SIG-M5 (cell line): ENCODE results near the gene GRB10.

ENCODE experiments used
- DNase-seq: peaks from one replicate; lab custom pipeline; 2025; lab: John Stamatoyannopoulos, UW

GRB10 gene

GRCh38 chr7:50688226-50688590 lies 94.5 kb downstream of the GRB10 start:
- no peak for DNase-seq

DNA sequence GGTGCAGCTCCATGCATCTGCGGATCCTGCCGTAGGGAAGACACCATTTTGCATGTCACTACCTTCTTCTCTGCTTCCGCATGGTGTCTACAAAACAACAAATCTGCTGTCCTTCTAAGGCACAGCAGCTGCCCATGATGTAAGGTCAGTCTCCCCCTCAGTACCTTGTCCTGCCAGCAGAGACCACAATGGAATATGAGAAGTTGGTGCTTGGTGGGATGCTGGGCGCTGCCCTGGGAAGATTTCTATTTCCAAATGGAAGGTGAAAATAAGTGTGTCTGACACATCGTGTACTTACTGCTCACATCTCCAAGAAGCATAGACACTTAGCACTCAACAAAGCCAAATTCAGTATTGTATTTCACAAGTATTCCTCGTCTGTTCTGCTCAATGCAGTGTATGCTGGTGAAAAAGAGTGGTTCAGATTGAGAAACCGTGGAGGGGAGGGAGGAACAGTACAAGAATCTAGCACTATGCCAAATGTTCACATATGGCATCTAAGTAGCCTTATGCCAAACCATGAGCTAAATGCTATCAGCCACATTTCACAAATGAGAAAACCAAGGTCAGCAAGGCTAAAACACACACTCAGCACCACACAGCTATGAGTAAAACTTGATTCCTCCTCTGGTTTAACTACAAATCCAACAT lies 95.0 kb downstream of the GRB10 start:
- no peak for DNase-seq

- no peak for DNase-seq
Observed at GRCh38 chr7:50687096-50687495, 95.6 kb downstream of the GRB10 start.

GRCh38 chr7:50685135-50686065 lies 97.3 kb downstream of the GRB10 start:
- DNase-seq: no peak

- no peak for DNase-seq
Observed at GRCh38 chr7:50684713-50685075, 98.0 kb downstream of the GRB10 start.

DNA sequence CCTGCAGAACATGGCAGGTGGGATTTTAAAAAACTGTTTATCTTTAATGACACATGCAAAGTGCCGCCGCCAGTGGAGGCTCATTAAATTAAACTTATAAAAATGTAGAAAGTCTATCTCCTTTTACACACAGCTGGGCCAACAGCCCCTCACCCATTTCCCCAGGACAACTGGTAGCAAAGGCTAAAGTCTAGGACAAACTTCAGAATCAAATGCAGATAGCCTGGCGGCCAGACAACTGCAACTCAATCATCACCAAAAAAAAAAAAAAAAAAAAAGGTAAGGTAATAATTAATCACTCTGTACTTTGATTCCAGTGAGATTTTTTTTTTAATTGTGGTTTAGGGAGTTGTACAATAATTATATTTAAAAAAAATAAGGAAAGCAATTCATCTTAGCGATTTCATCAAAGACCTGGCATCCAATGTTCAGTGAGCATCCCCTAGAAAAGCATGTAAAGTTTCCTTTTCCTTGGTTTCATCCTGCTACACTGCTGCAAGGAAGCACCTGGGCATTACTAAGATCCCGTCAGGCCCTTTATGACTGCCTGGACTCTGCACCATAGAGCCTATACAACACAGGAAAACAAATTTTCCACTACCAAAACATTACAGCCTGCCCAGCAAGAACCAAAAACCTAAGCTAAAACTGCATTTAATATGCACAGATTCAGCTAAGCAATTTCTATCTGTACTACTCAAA lies 98.5 kb downstream of the GRB10 start:
- no peak for DNase-seq

DNA sequence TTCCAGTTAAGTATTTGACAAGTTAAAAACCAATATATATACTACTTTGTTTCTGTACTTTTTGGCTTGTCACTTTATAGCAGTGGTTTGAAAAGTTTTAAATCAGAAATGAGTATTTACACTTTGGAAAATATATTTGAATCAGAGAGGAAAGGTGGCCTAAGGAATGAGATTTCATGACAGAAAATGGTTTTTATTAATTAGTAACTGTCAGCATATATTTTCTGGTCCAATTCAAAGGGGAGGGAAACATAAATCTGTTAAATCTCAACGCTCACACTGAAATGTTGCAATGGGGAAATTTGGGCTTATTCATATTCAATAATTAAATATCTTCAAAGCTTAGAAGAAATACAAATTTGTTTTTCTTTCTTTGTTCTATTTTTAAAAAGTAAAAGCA lies 100.1 kb downstream of the GRB10 start:
- DNase-seq: no peak

DNA sequence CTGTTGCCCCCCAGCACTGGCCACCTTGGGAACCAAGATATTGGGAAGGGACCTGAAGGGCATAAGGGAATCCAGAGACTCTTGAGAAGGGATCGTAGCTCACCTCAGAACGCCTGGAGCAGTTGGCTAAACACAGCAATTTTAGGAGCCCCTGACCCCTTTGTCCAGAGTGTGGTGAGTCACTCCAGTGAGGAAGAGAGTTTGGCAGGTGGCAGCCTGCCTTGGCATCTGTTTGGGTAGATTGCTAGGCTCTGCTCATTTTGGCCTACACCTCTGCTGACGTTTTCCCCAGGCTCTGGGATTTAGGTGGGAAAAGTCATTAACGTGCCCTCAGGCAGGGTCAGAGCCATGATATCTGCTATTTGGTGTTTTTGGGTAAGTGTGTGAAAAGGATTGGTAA lies 100.6 kb downstream of the GRB10 start:
- no peak for DNase-seq

GRCh38 chr7:50681432-50682045 lies 101.2 kb downstream of the GRB10 start:
- no peak for DNase-seq

DNA sequence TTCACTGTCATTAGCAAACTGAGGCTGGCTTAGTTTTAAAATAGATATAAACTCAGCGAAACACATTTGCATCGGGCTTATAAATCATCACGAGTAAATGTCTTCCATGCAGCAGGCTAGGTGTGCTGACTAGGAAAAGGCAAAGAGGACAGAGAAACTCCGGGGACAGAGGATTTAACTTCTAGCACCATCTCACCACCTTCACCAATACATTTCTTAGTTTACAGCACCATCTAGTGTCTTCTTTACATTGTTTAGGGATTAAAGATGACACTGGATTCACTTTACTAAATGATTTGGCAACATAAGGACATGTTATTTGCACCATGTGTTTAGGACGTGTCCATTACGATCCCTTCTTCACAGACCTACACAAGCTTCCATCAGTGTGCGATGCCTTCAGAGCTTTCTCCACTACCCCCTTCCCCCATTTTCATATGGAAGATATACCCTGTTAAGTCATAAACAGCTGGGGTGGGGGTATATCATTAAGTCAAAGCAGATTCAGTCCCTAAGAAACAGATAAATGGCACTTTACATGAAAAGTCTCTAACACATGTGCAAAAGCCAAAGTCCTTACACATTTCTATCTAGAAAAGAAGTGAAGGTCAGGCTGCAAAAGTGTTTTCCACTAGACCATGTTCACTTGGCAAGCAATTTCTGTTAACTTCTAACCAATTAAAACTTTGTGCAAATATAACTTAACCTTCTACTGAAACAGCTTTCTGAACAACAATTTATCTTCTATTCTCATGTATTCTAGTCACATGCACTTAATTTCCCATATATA lies 103.3 kb downstream of the GRB10 start:
- no peak for DNase-seq

DNA sequence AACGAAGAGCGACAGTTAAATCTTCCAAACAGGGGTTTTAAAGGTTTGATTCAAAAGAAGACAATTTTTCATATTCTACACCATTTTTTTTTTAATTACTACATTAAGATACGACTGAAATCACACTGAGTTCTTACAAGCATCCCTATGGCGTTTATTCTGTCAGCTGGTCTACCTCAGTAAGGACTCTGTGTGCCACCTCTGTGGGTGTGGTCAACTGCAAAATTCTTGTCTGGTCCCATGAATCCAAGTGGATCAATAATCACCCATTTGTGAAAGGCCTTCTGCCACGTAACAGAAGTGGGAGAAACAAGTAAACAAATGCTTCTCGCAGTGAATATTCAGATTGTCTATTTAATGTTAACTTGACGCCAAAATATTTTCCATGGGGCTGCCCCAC lies 104.1 kb downstream of the GRB10 start:
- no peak for DNase-seq

DNA sequence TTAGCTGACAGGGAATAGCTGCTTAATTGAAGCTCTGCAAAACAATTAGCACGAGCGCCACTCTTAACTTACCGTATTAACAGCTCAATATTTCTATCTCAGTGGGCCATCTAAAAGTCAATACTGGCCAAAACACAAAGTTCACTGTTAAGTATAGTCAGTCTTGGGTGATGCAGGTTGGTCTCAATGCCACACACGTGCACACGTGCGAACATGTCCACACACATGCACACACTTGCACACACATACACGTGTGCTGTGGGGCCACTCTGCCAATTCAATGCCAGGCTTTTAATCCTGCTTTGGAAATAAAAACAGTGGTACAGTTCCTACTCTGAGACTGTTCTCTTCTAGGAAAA lies 105.1 kb downstream of the GRB10 start:
- no peak for DNase-seq

GRCh38 chr7:50676740-50677637 lies 105.7 kb downstream of the GRB10 start:
- no peak for DNase-seq

GRCh38 chr7:50676079-50676478 lies 106.6 kb downstream of the GRB10 start:
- no peak for DNase-seq

DNA sequence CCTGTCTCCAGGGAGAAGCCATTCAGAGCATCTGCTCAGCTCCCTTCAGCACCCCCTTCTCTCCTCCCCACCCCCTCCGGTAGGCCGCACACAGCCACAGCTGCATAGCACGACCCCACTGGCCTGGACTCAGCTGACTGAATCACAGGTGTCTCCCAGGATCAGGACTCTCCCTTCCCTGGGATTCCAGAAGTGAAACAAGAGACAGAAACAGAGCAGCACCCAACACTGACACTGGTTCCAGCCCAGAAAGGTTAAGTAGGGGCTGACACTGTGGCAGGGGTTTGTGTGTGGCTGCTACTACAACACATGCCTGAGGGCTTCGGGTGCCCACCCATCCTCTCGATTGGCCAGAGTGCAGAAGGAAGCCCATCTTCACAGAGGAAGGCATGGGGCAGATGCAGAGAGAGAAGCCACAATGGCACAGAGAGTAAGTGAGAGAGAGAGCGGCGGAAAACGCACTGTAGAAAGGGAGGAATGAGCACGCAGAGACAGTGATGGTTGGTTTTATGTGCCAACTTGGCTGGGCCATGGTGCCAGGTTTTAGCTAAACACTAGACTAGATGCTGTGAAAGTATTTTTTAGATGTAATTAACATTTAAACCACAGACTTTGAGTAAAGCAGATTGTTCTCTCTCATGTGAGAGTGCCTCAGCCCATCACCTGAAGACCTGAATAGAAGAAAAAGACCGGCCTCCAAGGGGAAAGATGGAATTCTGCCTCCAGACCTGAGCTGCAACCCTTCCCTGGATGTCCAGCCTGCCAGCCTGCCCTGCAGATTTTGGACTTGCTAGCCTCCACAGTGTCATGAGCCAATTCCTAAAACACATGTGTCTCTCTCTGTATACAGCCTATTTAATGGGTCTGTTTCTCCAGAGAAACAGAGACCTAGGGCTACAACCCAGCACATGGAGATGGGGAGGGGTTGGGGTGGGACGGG lies 107.5 kb downstream of the GRB10 start:
- no peak for DNase-seq

DNA sequence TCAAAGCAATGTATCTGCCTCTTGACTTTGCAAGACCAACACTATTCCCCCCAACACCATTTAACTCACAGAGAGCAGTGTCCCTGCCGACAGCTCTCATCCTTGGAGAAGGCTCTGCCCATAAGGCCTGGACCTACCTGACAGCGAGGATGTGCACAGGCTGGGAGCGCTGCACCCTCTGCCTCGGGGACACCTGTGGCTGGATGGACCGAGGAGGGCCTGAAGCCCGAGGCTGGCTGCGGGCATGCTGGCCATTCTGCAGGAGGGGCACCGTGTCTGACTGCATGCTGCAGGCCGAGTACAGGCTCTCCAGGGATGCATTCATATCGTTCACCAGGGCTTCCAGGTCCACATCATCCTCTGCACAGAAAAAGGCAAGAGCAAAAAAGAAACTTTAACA lies 108.4 kb downstream of the GRB10 start:
- DNase-seq: no peak

GRCh38 chr7:50673096-50673495 lies 109.6 kb downstream of the GRB10 start:
- DNase-seq: no peak

DNA sequence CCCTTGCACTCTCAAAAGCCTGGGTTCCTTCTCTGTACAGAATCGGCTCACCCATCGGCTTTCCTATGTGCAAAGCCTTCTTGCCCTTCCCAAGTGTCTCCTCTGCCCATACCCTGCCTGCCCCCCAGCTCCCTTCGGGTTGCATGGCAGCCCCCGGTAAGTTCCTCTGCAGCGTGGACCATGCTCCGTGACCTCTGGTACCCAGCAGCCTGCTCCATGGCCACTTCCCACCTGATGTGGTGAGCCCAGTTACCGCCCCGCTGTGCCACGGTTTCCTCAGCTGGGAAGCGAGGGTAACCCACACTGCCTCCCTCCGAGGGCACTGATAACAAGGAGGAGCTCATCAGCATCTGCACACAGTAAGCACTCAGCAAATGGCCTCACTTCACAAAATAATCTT lies 110.7 kb downstream of the GRB10 start:
- DNase-seq: no peak

DNA sequence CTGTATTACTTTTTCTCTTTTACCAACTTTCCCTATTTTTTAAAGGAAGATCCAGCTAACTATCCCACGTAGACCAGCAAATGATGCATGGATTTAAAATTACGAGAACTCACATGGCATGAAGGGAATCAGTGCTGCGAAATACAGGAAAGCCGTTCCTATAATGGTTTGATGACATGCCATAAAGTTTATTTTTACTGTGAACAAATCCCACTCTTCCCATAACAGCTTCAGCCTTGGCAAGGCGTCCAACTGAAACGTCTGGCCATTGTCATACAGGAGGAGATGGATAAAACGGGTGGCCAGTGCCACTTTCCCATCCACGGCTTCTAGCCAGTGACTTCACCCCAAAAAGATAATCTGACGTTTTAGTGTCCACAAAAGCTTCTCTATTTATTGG lies 111.3 kb downstream of the GRB10 start:
- DNase-seq: no peak

DNA sequence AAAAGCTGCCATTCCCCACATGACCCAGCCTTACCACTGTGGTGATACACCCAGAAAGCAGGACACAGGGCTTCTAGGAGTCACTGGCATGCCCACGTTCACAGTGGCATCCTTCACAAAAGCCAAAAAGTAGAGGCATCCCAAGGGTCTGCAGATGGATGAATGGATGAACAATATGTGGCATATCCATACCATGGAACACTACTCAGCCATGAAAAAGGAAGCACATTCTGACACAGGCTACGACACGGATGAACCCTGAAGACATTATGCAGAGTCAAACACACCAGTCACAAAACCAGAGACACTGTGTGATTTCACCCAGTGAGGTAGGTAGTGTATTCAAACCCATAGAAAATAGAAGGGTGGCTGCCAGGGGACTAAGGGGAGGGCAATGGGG lies 112.8 kb downstream of the GRB10 start:
- DNase-seq: no peak
